Choroid plexus epithelial cell (primary cell): Measurements from ENCODE around the gene MROH2B.
A peak's percentile ranks its signal among the peaks of the same experiment; 100 is the strongest.

Source experiments
- DNase-seq: peaks from one replicate; pipeline ENCODE4 v3.0.0-alpha.2; 2010; ENCODE audit warnings: low read depth
- H3K4me3 ChIP-seq: 2 replicates; pipeline ENCODE4 v1.5.1; 2011; ENCODE audit warnings: low read depth, mild to moderate bottlenecking, control low read depth, low read length, moderate library complexity
- TF ChIP-seq, protein P1 (sequence below): conservative IDR thresholded peaks from 2 replicates; pipeline ENCODE4 v1.5.1; 2011; ENCODE audit warnings: low read depth, mild to moderate bottlenecking, control low read depth, inconsistent platforms, low read length, moderate library complexity

Gene MROH2B

DNA sequence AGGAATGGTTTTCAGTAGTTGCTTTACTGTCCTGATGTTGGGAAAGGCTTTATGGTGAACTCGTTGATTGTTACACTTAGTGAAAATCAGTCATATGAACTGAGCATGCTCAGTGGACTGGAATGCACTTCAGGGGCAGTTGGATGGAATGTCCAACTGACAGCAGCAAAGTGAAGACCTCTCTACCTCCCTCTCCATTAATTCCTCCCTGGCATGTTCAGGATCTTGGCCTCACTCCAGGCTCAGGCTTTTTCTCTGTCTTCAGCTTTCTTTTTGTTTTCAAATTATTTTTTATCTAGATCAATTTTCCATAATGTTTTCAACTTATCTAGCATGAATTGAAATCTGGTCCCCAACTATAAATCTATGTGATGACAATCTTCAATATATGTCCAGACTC is at the start of gene MROH2B:
Gene MROH2B (minus strand): TSS at position 101 of the 400 bp plus-strand sequence. CDS start 490 bp downstream, outside the sequence.
- TF ChIP-seq, protein P1, sequence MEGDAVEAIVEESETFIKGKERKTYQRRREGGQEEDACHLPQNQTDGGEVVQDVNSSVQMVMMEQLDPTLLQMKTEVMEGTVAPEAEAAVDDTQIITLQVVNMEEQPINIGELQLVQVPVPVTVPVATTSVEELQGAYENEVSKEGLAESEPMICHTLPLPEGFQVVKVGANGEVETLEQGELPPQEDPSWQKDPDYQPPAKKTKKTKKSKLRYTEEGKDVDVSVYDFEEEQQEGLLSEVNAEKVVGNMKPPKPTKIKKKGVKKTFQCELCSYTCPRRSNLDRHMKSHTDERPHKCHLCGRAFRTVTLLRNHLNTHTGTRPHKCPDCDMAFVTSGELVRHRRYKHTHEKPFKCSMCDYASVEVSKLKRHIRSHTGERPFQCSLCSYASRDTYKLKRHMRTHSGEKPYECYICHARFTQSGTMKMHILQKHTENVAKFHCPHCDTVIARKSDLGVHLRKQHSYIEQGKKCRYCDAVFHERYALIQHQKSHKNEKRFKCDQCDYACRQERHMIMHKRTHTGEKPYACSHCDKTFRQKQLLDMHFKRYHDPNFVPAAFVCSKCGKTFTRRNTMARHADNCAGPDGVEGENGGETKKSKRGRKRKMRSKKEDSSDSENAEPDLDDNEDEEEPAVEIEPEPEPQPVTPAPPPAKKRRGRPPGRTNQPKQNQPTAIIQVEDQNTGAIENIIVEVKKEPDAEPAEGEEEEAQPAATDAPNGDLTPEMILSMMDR = no peak
- H3K4me3 ChIP-seq = no peak within 1 kb of the TSS
- no peak for DNase-seq

DNA sequence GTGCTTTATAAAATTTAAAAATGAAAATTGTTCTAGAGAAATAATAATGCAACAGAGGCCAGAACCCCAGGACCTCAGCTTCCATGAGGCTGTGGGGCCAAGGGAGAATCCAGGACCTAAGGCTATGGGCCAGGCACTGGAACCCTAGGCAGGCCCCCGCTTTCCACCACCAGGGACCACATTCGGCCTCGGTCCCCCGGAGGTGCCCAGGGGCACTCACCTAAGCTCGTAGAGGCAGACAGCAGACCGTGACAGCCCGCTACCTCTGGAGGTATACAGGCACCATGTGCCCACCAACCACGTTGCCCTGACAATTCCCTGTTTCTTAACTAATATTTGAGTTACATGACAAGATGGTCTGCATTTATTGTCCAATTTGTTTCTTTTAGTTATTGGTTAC is 49.5 kb upstream of the MROH2B start:
- DNase-seq = no peak
- TF ChIP-seq, protein P1 = no peak
- no peak overlapping the region for H3K4me3 ChIP-seq

DNA sequence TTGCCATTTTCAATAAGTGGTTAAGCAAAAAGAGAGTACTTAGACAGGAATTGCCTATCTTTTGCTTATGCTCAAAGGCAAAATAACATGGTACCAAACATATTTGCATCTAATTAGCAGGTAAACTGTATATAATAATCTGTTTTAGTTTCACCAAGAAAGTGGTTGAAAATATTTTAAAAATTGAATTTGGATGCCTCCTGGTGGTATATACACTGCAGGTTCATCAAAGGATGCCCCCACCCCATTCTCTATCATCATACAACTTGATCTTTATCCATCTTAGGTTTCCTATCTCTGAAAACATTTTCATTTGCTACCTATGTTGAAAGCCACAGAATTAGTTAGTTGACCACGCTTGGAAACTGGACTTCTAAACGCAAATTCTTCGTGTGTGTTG is 47.0 kb upstream of the MROH2B start:
- peak; percentile 12 for DNase-seq
- H3K4me3 ChIP-seq = no peak overlapping the region
- TF ChIP-seq, protein P1 = peak; percentile 32

DNA sequence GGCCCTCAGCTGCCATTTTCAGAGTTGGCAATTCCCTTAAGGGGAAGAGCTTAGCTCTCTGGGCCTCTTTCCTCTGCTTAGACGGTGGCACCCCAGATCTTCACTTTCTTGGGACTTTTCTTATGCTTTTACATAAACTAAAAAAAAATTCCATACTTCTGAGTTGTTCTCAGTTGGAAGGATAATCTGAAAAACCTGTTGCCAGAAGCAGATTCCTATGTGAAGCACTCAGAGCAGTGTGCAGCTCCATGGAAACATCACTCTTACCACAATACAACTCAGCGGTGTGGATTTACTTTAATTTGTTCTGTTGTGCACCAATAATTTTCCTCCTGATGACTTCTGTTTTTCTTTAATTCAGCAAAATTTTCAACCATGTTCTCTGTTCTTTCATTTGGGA is 44.1 kb upstream of the MROH2B start:
- H3K4me3 ChIP-seq = no peak overlapping the region
- DNase-seq = peak; percentile 88

DNA sequence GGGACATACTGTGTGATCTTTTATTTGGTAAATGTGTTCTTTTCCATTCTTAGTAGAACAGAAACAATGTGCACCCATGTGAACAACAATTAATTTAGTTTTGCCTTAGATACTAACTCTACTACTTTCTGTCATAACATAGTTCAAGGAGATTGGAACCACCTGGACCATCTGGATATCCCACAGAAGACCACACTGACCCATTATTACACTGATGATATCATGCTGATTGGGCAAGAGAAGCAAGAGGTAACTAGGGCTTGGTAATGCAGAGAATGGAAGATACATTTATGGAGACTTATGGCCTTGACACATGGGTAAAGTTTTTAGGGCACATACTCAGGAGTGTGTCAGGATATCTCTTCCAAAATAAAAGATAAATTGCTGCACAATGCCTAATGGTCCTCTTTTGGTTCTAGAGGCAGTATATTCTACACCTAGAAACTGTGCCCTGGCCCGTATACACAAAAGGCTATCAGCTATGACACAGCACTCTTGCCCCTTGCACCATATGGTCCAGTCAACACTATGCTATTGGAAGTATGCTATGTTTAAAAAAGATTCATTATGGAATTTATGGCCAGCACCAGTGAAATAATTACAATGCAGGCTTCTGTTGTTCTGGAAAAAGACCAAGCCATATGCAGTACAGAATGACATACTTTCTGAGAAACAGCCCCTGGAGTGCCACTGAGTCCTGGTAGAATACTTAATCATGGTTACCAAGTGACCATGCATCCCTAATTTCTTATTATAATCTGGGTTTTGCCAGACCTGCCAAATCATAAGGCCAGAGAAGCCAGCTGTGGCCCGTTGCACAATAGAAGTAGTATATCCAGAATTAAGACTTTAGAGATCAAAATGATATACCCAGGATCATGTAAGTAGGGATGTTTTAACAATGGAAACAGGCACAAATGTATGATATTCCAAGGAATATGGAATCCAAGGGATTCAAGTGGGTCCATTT is 41.6 kb upstream of the MROH2B start:
- TF ChIP-seq, protein P1 = no peak
- H3K4me3 ChIP-seq = no peak overlapping the region
- DNase-seq = peak; percentile 38

More for the DNA sequence above, 44.1 kb upstream of the MROH2B start:
- TF ChIP-seq, protein P1 = no peak

DNA sequence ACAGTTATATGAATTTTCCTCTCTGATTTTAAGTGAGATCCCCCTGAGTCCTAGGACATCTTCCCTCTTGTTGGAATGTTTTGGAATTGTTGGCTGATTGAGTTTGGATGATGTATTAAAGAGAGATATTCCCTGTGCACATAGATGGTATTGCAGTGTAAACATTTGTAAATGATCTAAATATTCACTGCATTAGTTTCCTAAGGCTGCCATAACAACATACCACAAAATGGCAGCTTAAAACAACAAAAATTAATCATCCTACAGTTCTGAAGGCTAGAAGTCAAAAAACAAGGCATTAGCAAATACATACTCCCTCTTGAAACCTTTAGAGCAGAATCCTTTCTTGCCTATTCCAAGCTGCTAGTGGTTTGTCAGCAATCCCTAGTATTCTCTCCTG is 38.0 kb upstream of the MROH2B start:
- H3K4me3 ChIP-seq = no peak overlapping the region
- DNase-seq = peak; percentile 13
- TF ChIP-seq, protein P1 = no peak
